MCF 10A (cell line): ENCODE results near the gene COL25A1. TPM values are rescaled to one million over a fixed set of nuclear protein-coding genes. Genes with fewer than 3 reads are reported as not detected.

Source experiments
- BruUV-seq: library from RNA; stranded (reverse); fragments of 400-500 nt; replicated peaks from 2 replicates; lab custom pipeline; 2021; lab: Mats Ljungman, UMichigan
- CTCF ChIA-PET: fragments of 300-600 bp; sonication (Branson Sonifier 250); formaldehyde crosslinking; extraction: SDS; loops from one replicate; lab custom pipeline; 2021; ENCODE audit warnings: antibody characterized with exemption, inconsistent platforms; lab: Yijun Ruan, JAX
- POLR2A ChIA-PET: fragments of 300-600, 350-650 bp; sonication (Branson Sonifier 250); formaldehyde crosslinking; extraction: SDS; loops from one replicate; lab custom pipeline; 2020; ENCODE audit warnings: antibody characterized with exemption, inconsistent platforms; lab: Yijun Ruan, JAX
- DNase-seq: peaks from one replicate; pipeline ENCODE4 v3.0.0-alpha.2; 2018; ENCODE audit not compliant: unreplicated experiment
- H3K27ac Mint-ChIP-seq: one replicate; pipeline ENCODE4 v1.8.0; 2022; ENCODE audit warnings: mild to moderate bottlenecking, low read depth, mixed read lengths; ENCODE audit not compliant: unreplicated experiment
- H3K27me3 Mint-ChIP-seq: one replicate; pipeline ENCODE4 v1.8.0; 2022; ENCODE audit warnings: mixed read lengths; ENCODE audit not compliant: insufficient read depth, unreplicated experiment
- H3K36me3 Mint-ChIP-seq: one replicate; pipeline ENCODE4 v1.8.0; 2022; ENCODE audit warnings: mild to moderate bottlenecking, moderate library complexity, mixed read lengths; ENCODE audit not compliant: insufficient read depth, unreplicated experiment
- H3K4me1 Mint-ChIP-seq: one replicate; pipeline ENCODE4 v1.8.0; 2022; ENCODE audit warnings: mixed read lengths; ENCODE audit not compliant: insufficient read depth, unreplicated experiment
- H3K4me3 Mint-ChIP-seq: one replicate; pipeline ENCODE4 v1.8.0; 2022; ENCODE audit warnings: mild to moderate bottlenecking, moderate library complexity, mixed read lengths; ENCODE audit not compliant: unreplicated experiment
- H3K9me3 Mint-ChIP-seq: one replicate; pipeline ENCODE4 v1.8.0; 2022; ENCODE audit warnings: mixed read lengths; ENCODE audit not compliant: unreplicated experiment
- CTCF ChIP-seq: fragments of 200-600 bp; IDR thresholded peaks from one replicate; pipeline ENCODE4 v1.8.0; 2022; ENCODE audit warnings: antibody characterized with exemption, mild to moderate bottlenecking; ENCODE audit not compliant: unreplicated experiment
- intact Hi-C: fragments of 100-400 bp; cut with micrococcal nuclease; formaldehyde crosslinking; loops from 2 replicates; pipeline ENCODE4 v1.14.1; 2022
- total RNA-seq: library from RNA; stranded (reverse); gene quantifications from 2 replicates; pipeline ENCODE4 v1.2.3, GENCODE V29; 2022

Gene COL25A1
- total RNA-seq, 1 experiment from 2014 or later: not detected

GRCh38 chr4:109126856-109127255 is 175.6 kb downstream of the COL25A1 start:
- POLR2A ChIA-PET: no interaction called here
- H3K27me3 Mint-ChIP-seq: no peaks in the 10 kb centered on the region
- H3K9me3 Mint-ChIP-seq: no peaks in the 10 kb centered on the region
- peaks cover 6% of the 10 kb centered on the region for H3K4me1 Mint-ChIP-seq
- DNase-seq: no peak
- intact Hi-C loops: no loop called here
- H3K36me3 Mint-ChIP-seq: no peaks in the 10 kb centered on the region
- no TSS peak for BruUV-seq
- no peak overlapping the region for H3K27ac Mint-ChIP-seq
- TF ChIP-seq CTCF: no peak
- H3K4me3 Mint-ChIP-seq: no peak overlapping the region
- CTCF ChIA-PET: interaction anchor here (1.1 kb wide), 1 partner anchor 171 kb away, joined by 3 read pairs; no protein-coding TSS in a partner anchor

GRCh38 chr4:109125084-109125483 is 177.4 kb downstream of the COL25A1 start:
- TF ChIP-seq CTCF: no peak
- H3K9me3 Mint-ChIP-seq: peaks cover 5% of the 10 kb centered on the region
- H3K36me3 Mint-ChIP-seq: no peaks in the 10 kb centered on the region
- POLR2A ChIA-PET: interaction anchor here (0.5 kb wide), 1 partner anchor 27 kb away, joined by 3 read pairs; no protein-coding TSS in a partner anchor
- H3K4me1 Mint-ChIP-seq: peaks cover 6% of the 10 kb centered on the region
- BruUV-seq: no TSS peak
- no peak for DNase-seq
- no peaks in the 10 kb centered on the region for H3K27me3 Mint-ChIP-seq
- CTCF ChIA-PET: no interaction called here
- no peak overlapping the region for H3K4me3 Mint-ChIP-seq
- intact Hi-C loops: no loop called here
- H3K27ac Mint-ChIP-seq: no peak overlapping the region

GRCh38 chr4:109123951-109124350 is 178.5 kb downstream of the COL25A1 start:
- H3K27ac Mint-ChIP-seq: no peak overlapping the region
- BruUV-seq: no TSS peak
- no peak overlapping the region for H3K4me3 Mint-ChIP-seq
- H3K9me3 Mint-ChIP-seq: peaks cover 5% of the 10 kb centered on the region
- H3K36me3 Mint-ChIP-seq: no peaks in the 10 kb centered on the region
- POLR2A ChIA-PET: no interaction called here
- intact Hi-C loops: no loop called here
- DNase-seq: no peak
- CTCF ChIA-PET: no interaction called here
- no peak for TF ChIP-seq CTCF
- no peaks in the 10 kb centered on the region for H3K27me3 Mint-ChIP-seq
- H3K4me1 Mint-ChIP-seq: peaks cover 6% of the 10 kb centered on the region

GRCh38 chr4:109121561-109121960 is 180.9 kb downstream of the COL25A1 start:
- BruUV-seq: no TSS peak
- CTCF ChIA-PET: no interaction called here
- TF ChIP-seq CTCF: no peak
- intact Hi-C loops: no loop called here
- no peak overlapping the region for H3K27ac Mint-ChIP-seq
- no peak for DNase-seq
- H3K4me3 Mint-ChIP-seq: no peak overlapping the region
- POLR2A ChIA-PET: no interaction called here
- H3K4me1 Mint-ChIP-seq: peaks cover 2% of the 10 kb centered on the region
- H3K27me3 Mint-ChIP-seq: no peaks in the 10 kb centered on the region
- no peaks in the 10 kb centered on the region for H3K36me3 Mint-ChIP-seq
- H3K9me3 Mint-ChIP-seq: peaks cover 5% of the 10 kb centered on the region
